NCI-H345 treated with DMSO at 0.1 percent for 48 hours (cell line): Measurements from ENCODE around the gene SPATA3.

ENCODE experiments used
- DNase-seq: peaks from one replicate; lab custom pipeline; 2025; ENCODE audit not compliant: unreplicated experiment; lab: John Stamatoyannopoulos, UW

The SPATA3 gene

GRCh38 chr2:231047923-231048915 lies 52.3 kb downstream of the SPATA3 start:
- DNase-seq: no peak

DNA sequence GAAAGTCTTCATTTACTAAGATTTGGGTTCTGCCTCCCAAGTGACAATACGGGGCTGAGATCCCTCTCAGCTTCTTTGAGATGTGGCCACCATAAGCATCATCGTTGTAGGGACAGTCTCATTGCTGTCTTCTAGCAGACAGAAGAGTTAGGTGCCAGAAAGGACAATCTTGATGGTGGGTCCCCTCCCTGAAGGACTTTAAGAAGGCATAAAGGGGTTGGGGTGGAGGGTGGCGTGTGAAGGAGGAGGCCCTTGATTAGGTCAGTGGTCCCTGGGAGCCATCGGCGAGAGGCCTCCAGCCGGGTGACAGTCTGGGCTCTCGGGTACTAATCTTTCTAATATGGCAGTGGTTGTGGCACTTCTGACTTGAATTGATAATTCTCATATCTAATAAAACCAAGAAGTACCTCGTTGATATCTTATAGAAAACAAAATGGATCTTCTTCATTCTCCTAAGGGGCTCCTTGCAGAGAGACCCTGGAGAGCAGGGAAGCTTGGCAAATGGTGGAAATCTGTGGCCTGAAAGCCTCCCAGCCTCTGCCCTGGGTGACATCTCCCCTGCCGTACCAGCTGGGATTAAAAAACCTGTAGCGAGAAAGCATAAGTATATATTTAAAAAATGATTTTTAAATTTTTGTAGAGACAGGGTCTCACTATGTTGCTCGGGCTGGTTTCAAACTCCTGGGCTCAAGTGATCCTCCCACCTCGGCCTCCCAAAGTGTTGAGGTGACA lies 53.5 kb downstream of the SPATA3 start:
- DNase-seq: no peak

- DNase-seq: no peak
These were observed 54.3 kb downstream of the SPATA3 start for GRCh38 chr2:231050018-231050901.

DNA sequence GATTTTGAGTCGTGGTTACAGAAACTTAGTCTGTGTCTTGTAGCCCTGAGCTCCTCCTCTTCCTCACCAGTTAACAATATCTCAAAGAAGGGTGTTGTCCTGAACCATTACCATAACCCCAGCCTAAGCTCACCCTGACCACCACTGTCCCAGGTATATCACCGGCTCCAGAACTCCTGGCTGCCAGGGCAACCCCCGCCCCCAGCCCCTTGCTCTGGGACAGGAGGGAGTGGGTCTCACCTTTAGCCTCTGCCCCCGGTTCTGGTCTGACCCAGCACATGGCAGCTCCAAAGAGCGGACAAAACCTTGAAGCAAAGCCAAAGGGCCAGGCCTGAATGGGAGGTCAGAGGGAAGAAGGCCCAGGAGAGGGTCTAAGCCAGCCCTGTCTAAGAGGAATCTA lies 55.2 kb downstream of the SPATA3 start:
- no peak for DNase-seq

GRCh38 chr2:231052494-231053451 lies 56.9 kb downstream of the SPATA3 start:
- DNase-seq: peak; percentile 77

DNA sequence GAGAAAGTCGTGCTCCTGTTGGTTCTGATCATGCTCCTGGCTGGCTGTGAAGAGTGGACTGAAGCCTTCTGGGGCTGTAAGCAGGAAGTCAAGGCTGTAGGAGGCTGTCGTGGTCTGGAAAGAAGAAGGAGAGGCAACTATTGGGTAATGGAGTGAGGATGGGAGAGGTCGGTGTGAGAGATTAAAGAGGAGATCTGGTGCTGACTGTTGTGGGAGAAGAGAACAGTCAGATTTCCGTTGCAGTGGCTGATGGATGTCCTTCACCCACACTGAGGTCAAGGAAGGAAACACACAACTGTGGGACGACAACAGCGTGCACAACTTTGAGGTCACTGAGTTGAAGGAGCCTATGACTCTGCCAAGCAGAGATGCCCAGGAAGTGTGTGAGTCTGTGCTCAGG lies 57.9 kb downstream of the SPATA3 start:
- no peak for DNase-seq

DNA sequence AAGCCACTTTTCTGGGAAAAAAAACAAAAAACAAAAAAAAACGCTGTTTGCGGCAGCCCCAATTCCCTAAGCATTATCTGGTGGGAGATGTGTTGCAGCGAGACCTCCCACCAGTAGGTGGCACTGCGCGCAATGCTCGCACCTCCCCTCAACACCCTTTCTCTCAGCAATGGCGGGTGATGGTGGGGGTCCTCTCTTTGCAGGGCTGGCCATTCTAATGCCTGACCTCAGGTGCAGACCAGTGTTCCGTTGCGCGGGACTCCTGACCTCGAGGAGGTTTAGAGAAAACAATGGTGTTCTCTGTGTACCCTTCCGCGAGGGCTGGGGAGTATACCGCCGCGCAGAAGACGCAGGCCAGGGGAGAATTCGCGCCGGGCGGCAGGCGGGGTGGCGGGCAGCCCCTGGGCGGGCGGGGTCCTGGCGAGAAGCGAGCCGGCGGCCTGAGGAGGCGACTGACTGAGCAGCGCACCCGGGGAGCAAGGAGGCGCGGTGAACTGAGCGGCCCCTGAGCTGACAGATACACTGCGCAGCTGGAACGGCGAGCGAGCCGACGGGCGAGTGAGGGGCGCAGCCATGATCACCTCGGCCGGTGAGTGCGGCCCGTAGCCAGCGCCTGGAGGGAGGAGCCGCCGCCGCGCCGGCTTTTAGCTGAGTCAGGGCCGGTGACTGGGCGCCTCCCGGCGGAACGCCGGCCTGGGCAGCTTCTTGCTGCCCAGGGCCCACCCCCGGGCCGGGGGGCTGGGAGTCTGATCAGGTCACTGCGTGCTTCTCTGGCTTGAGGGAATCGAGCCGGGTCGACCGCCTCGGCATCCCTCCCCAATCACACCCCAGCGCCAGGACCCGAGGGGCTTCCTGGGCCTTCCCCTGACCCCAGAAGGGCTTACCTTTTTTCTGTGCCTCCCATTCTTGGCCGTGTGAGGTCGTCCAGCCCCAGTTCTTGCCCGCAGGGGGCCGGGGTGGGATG lies 60.8 kb downstream of the SPATA3 start, which contains the start of gene PSMD1:
PSMD1 (plus strand) TSS at position 415 of the 964 bp plus-strand sequence; CDS start at position 574, 159 bp downstream.
- DNase-seq: peak; percentile 78

DNA sequence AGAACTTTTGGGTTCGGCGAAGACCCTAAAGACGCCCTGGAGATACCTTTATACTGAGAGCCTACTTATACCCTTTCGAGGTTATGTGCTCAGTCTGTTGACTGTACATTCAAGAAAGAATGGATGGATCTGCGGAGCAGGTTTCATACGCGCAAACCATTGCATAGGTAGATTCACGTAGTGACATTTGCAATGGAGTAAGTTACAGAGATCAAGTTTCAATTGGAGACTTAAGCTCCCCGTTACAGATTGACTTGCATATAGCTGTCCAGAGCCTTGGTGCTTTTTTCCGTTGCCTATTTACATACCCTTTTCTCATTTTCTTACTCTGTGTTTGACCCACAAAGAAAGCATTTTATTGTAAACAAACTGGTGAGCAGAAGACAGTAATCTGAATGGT lies 61.7 kb downstream of the SPATA3 start:
- DNase-seq: no peak
